Esophagus muscularis mucosa (tissue), 4 donors: ENCODE results near the gene CRYBB1. TPM values are rescaled to one million over a fixed set of nuclear protein-coding genes. Genes with fewer than 3 reads are reported as not detected.
A peak's percentile ranks its signal among the peaks of the same experiment; 100 is the strongest.

Source experiments
- DNase-seq: peaks from one replicate; pipeline ENCODE4 v3.0.0-alpha.2; 2017; ENCODE audit errors: extremely low spot score
- H3K27ac ChIP-seq, 4 donors: fragments of 200-600 bp; sonication (generic); replicated peaks in 1 of 4; 1 replicate in 3 of 4; 2 replicates in 1 of 4; pipeline ENCODE4 v1.5.1; 2016 to 2019; ENCODE audit warnings: mild to moderate bottlenecking in 1 of 4
- H3K27me3 ChIP-seq, 4 donors: fragments of 200-600 bp; sonication (generic); one replicate each; pipeline versions ENCODE4 v1.5.1 to v1.6.0; 2016 to 2019
- H3K36me3 ChIP-seq, 4 donors: fragments of 200-600 bp; sonication (generic); one replicate each; pipeline ENCODE4 v1.5.1; 2016 to 2019
- H3K4me1 ChIP-seq, 4 donors: fragments of 200-600 bp; sonication (generic); one replicate each; pipeline ENCODE4 v1.5.1; 2016 to 2019
- H3K4me3 ChIP-seq, 4 donors: fragments of 200-600 bp; sonication (generic); 1 replicate in 2 of 4; 2 replicates in 2 of 4; pipeline ENCODE4 v1.5.1; 2016 to 2019; ENCODE audit warnings: mild to moderate bottlenecking in 4 of 4, moderate library complexity in 1 of 4
- H3K9me3 ChIP-seq, 4 donors: fragments of 200-600 bp; sonication (generic); 1 replicate in 3 of 4; 2 replicates in 1 of 4; pipeline ENCODE4 v1.5.1; 2016 to 2019
- EP300 ChIP-seq: sonication (generic); formaldehyde crosslinking; IDR thresholded peaks from one replicate; pipeline ENCODE4 v1.6.1; 2017; ENCODE audit warnings: antibody characterized with exemption
- POLR2A ChIP-seq: fragments of 450-650 bp; IDR thresholded peaks from one replicate; pipeline ENCODE4 v1.6.1; 2017; ENCODE audit warnings: antibody characterized with exemption, moderate library complexity, mild to moderate bottlenecking, low read depth
- POLR2AphosphoS5 ChIP-seq, 2 donors: sonication (generic); formaldehyde crosslinking; IDR thresholded peaks; one replicate each; pipeline ENCODE4 v1.6.1; 2017; ENCODE audit warnings: antibody characterized with exemption in 2 of 2
- WGBS: methylation state at CpG from one replicate; pipeline ENCODE4 v1.1.5; 2018; 5-methylcytosine and 5-hydroxymethylcytosine counted together
- intact Hi-C: fragments of 100-400 bp; cut with DNase I; formaldehyde crosslinking; loops from one replicate; pipeline ENCODE4 v1.15.1; 2023
- total RNA-seq, 4 donors: library from RNA; depleted of rRNA; stranded (reverse); fragments of >200 nt; gene quantifications; one replicate each; pipeline versions ENCODE4 v1.1.0 to v1.2.1, GENCODE V29; 2016
- TF ChIP-seq, protein P1 (sequence below), 3 experiments: fragments of 200-600 bp in 2 of 3; fragments of 450-650 bp in 1 of 3; sonication (generic) in 2 of 3; IDR thresholded peaks; one replicate each; pipeline ENCODE4 v1.5.1; 2017 to 2019; ENCODE audit warnings: antibody characterized with exemption in 3 of 3, mild to moderate bottlenecking in 2 of 3, moderate library complexity in 1 of 3

CRYBB1 gene
- total RNA-seq, 4 donors from 2014 or later: 0.33 to 0.86 (median 0.83) TPM; not detected in 1

DNA sequence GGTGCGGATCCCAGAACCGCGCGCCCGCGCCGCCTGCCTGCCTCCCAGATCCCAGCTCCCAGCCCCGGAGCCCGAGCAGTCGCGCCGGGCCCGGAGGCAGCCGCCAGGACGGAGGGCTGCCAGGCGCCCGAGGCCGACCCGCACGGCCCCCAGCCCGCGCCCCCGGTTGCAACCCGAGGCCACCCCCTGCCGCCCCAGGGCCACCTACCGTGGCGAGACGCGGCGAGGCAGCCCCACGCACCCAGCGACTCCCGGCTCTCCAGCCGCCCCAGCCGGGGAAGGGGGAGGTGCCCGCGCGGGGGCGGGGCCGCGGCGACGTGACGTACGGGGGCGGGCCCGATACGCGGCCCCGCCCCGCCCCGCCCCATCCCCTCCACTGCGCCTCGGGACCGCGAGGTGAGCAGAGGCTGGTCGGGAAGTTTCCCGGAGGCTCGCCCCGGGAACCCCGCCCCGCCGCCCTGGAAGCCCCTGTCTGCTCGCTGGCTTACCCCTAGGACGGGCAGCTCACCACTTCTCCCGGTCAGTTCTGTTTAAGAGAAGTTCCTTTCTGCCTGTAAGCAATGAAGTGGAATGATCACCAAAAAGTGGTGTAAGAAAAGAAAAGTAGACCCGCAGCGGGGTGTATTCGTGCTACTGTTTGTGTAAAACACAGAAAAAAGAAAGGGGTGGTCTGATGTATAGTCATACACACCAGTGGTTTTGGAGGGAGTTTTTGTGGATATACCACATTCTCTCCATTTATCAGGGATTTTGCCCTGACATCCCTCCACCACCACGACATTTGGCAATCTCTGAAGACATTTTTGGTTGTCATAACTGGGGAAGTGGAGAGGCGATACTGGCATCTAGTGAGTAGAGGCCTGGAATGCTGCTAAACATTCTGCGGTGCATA lies 27.7 kb downstream of the CRYBB1 start, which contains the start of gene TPST2:
Gene TPST2 (minus strand): TSS at position 288 of the 892 bp plus-strand sequence. CDS start 48,502 bp downstream, outside the sequence.
- 14% methylated on average over 9 of the region's 72 CpGs for WGBS
- peak; percentile 94 for DNase-seq
- TF ChIP-seq POLR2AphosphoS5 (IDR thresholded peaks at IDR 0.05) (peak; percentile 73 to 86), POLR2A (no peak), EP300 (no peak)
- TF ChIP-seq, protein P1, sequence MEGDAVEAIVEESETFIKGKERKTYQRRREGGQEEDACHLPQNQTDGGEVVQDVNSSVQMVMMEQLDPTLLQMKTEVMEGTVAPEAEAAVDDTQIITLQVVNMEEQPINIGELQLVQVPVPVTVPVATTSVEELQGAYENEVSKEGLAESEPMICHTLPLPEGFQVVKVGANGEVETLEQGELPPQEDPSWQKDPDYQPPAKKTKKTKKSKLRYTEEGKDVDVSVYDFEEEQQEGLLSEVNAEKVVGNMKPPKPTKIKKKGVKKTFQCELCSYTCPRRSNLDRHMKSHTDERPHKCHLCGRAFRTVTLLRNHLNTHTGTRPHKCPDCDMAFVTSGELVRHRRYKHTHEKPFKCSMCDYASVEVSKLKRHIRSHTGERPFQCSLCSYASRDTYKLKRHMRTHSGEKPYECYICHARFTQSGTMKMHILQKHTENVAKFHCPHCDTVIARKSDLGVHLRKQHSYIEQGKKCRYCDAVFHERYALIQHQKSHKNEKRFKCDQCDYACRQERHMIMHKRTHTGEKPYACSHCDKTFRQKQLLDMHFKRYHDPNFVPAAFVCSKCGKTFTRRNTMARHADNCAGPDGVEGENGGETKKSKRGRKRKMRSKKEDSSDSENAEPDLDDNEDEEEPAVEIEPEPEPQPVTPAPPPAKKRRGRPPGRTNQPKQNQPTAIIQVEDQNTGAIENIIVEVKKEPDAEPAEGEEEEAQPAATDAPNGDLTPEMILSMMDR (IDR thresholded peaks at IDR 0.05): peak in 2 of 3 experiments; percentile 4 to 7
- Histone ChIP-seq H3K27ac (peak within 1 kb of the TSS; percentile 76 to 88 (median 80)), H3K4me3 (peak within 1 kb of the TSS; percentile 74 to 93 (median 80)), H3K9me3 (no peaks in the 10 kb centered on the region), H3K36me3 (no peaks in the 10 kb centered on the region), H3K4me1 (peaks cover 28 to 32% (median 29%) of the 10 kb centered on the region in 4 donors), H3K27me3 (peaks cover 0 to 5% (median 0%) of the 10 kb centered on the region in 4 donors)
- intact Hi-C loops: loop anchor here (5.0 kb wide), 1 partner anchor 78 kb away; the partner anchor contains the start of gene TFIP11

DNA sequence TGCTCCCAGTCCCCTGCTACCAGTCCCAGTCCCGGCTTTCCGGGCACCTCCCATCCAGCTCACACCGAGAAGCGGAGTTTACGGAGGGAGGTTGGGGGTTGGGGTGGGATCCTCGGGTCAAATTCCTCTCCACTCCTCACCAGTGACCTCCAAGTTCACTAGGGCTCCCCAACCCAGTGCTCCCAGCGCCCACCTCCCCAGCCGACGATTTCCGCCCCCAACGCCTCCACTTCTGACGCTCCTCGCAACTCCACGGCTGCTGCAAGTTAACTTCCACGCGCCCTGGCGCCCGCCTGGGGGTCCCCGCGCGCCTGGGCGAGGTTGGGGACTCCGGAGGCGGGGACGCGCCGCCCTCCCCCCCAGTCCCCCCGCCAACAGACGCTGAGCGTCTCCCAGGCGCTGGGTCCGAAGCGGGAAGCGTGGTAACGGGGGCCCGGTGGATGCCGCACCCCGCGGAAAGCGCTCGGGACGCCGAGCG lies 28.4 kb downstream of the CRYBB1 start:
- WGBS: under 1% methylated on average over 24 of the region's 44 CpGs
- no peak for DNase-seq
- TF ChIP-seq EP300: no peak

DNA sequence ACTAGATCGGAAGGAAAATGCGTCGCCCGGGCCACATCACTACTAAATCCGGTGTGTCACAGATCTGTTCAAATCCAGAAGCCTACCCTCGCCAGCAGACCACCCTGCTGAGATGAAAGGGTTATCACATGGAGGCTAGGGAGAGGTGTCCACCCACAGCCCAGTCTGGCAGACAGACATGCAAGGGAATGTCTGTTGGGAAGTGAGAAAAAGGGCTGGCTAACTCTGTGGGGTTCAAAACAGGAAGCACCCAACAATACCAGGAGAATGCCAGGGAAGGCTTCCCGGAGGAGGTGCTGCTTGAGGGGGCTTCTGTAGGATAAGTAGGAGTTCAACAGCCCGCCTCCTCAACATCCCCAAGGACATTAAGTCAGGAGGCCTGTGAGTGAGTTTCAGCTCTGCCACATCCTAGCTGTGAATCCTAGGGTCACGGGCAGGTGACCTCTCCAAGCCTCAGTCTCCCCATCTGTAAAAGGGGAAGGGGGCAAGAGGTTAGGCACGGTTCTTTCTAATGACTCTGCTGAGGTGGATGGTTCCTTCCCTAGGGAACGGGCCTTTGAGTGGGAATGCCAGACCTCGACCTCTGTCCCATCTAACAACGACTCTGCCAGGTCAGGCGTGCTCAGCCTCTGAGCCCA lies 29.0 kb downstream of the CRYBB1 start:
- TF ChIP-seq POLR2A (no peak), POLR2AphosphoS5 (IDR thresholded peaks at IDR 0.05) (no peak), EP300 (no peak)
- TF ChIP-seq, protein P1 (IDR thresholded peaks at IDR 0.05): no peak
- Histone ChIP-seq H3K9me3 (no peaks in the 10 kb centered on the region), H3K36me3 (no peaks in the 10 kb centered on the region), H3K27ac (peak overlapping the region; percentile 76 to 88 (median 80)), H3K4me3 (peak overlapping the region; percentile 74 to 93 (median 80)), H3K27me3 (no peaks in the 10 kb centered on the region), H3K4me1 (peaks cover 33 to 38% (median 34%) of the 10 kb centered on the region in 4 donors)
- no peak for DNase-seq
- 63% methylated on average over 12 of the region's 14 CpGs for WGBS
- intact Hi-C loops: loop anchor here (5.0 kb wide), 1 partner anchor 77 kb away; the partner anchor contains the start of gene TFIP11

More for the DNA sequence above, 28.4 kb downstream of the CRYBB1 start:
- Histone ChIP-seq H3K9me3 (no peaks in the 10 kb centered on the region), H3K27ac (peak overlapping the region; percentile 76 to 88 (median 80)), H3K27me3 (no peaks in the 10 kb centered on the region), H3K4me1 (peaks cover 33 to 37% (median 34%) of the 10 kb centered on the region in 4 donors), H3K4me3 (peak overlapping the region; percentile 74 to 93 (median 80)), H3K36me3 (no peaks in the 10 kb centered on the region)
- intact Hi-C loops: loop anchor here (5.0 kb wide), 1 partner anchor 77 kb away; the partner anchor contains the start of gene TFIP11

DNA sequence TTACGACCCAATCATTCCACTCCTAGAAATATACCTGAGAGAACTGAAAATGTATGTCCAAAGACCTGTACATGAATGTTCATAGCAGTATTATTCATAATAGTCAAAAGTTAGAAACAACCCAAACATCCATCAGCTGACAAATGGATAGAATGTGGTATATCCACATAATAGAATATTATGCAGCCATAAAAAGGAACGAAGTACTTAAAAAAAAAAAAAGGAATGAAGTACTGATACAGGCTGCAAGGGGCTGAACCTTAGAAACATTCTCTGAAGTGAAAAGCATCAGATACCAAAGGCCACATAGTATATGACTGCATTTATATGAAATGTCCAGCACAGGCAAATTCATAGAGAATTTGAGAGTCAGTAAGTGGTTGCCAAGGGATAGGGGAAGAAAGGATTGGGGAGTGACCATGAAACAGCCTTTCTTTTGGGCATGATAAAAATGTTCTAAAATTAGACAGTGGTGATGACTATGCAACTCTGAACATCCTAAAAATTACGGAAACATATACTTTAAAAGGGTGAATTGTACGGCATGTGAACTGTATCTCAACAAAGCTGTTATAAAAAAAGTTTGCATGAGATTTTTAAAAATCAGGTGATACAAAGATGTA lies 29.7 kb downstream of the CRYBB1 start:
- intact Hi-C loops: loop anchor here (5.0 kb wide), 1 partner anchor 76 kb away; the partner anchor contains the start of gene TFIP11
- Histone ChIP-seq H3K4me1 (peaks cover 33 to 38% (median 34%) of the 10 kb centered on the region in 4 donors), H3K36me3 (no peaks in the 10 kb centered on the region), H3K4me3 (no peak overlapping the region), H3K9me3 (no peaks in the 10 kb centered on the region), H3K27me3 (no peaks in the 10 kb centered on the region), H3K27ac (no peak overlapping the region)
- no peak for DNase-seq
- no peak for TF ChIP-seq POLR2AphosphoS5 (IDR thresholded peaks at IDR 0.05)
- no peak for TF ChIP-seq EP300
- TF ChIP-seq POLR2A: no peak
- TF ChIP-seq, protein P1 (IDR thresholded peaks at IDR 0.05): no peak
- WGBS: 87% methylated on average over 4 of the region's 4 CpGs
